K562 (cell line): ENCODE measurements around the gene SNRPA. TPM values are rescaled to one million over a fixed set of nuclear protein-coding genes. Genes with fewer than 3 reads are reported as not detected.

Experiments used
- GTF2E2 ChIP-seq: fragments of 200-800 bp; sonication (Bioruptor generic); IDR thresholded peaks from 2 replicates; pipeline ENCODE4 v1.6.1; 2016; ENCODE audit warnings: missing genetic modification characterization, missing compliant biosample characterization
- MEIS2 ChIP-seq: fragments of 450-650 bp; IDR thresholded peaks from 2 replicates; pipeline ENCODE4 v1.6.1; 2014; ENCODE audit warnings: mild to moderate bottlenecking; ENCODE audit not compliant: partially characterized antibody
- NCOA1 ChIP-seq: fragments of 450-650 bp; IDR thresholded peaks from 2 replicates; pipeline ENCODE4 v1.6.1; 2016; ENCODE audit warnings: low read depth
- TCF7L2 ChIP-seq: fragments of 150-350 bp; IDR thresholded peaks from 2 replicates; pipeline ENCODE4 v1.6.1; 2016; ENCODE audit warnings: low read depth, mild to moderate bottlenecking, low read length, moderate library complexity
- TRIM24 ChIP-seq, 2 experiments: fragments of 450-650 bp; IDR thresholded peaks; 2 replicates each; pipeline ENCODE4 v1.6.1; 2016
- ZNF347 ChIP-seq: fragments of 450-650 bp; formaldehyde crosslinking; IDR thresholded peaks from 2 replicates; pipeline ENCODE4 v1.4.0; 2020; ENCODE audit warnings: low read depth, mild to moderate bottlenecking, moderate library complexity
- ZNF76 ChIP-seq: fragments of 250-450 bp; sonication (Bioruptor Pico); IDR thresholded peaks from 2 replicates; pipeline ENCODE4 v1.4.0; 2020; ENCODE audit warnings: mild to moderate bottlenecking, moderate library complexity, borderline replicate concordance
- polyA plus RNA-seq, 8 experiments: library from polyadenylated mRNA; depleted of rRNA in 4 of 8; stranded (reverse) in 5 of 8; unstranded in 3 of 8; fragments of >200 nt; fragmentation: Nextera tagmentation in 2 of 8; fragmentation: Illumina TruSeq in 1 of 8; extraction: Ambion mirVana in 2 of 8; extraction: Trizol in 1 of 8; gene quantifications; 2 replicates each; pipeline versions ENCODE4 v1.2.1 to v1.2.3, GENCODE V29; 2011 to 2014; ENCODE audit warnings: inconsistent platforms in 1 of 8, missing spikeins in 1 of 8
- total RNA-seq, 7 experiments: library from RNA; depleted of rRNA in 6 of 7; stranded (reverse); fragments of >200 nt in 6 of 7; fragmentation: Illumina TruSeq in 2 of 7; extraction: Trizol in 2 of 7; gene quantifications; 2 replicates each; pipeline versions ENCODE4 v1.2.1 to v1.2.3, GENCODE V29; 2011 to 2021; ENCODE audit warnings: low replicate concordance in 1 of 7
- TF ChIP-seq, protein P1 (sequence below): fragments of 450-650 bp; IDR thresholded peaks from 2 replicates; pipeline ENCODE4 v1.6.1; 2016; ENCODE audit warnings: antibody characterized with exemption
- TF ChIP-seq, protein P2 (sequence below): fragments of 450-650 bp; formaldehyde crosslinking; IDR thresholded peaks from 2 replicates; pipeline ENCODE4 v1.4.0; 2020; ENCODE audit warnings: mild to moderate bottlenecking, moderate library complexity
- TF ChIP-seq, protein P3 (sequence below): IDR thresholded peaks from 3 replicates; pipeline ENCODE4 v1.6.1; 2011; ENCODE audit warnings: borderline replicate concordance, mild to moderate bottlenecking; ENCODE audit not compliant: insufficient read length, insufficient read depth
- TF ChIP-seq, protein P4 (sequence below), 2 experiments: fragments of 450-650 bp in 1 of 2; sonication (generic) in 1 of 2; formaldehyde crosslinking; conservative IDR thresholded peaks; 2 replicates each; pipeline versions ENCODE4 v1.4.0 to v1.8.1; 2020 to 2022; ENCODE audit warnings: mild to moderate bottlenecking in 1 of 2, missing genetic modification reagents in 1 of 2
- TF ChIP-seq, protein P5 (sequence below): sonication (generic); formaldehyde crosslinking; IDR thresholded peaks from 2 replicates; pipeline ENCODE4 v1.4.0; 2020; ENCODE audit warnings: mild to moderate bottlenecking, missing genetic modification reagents
- TF ChIP-seq, protein P6 (sequence below): sonication (generic); IDR thresholded peaks from 2 replicates; pipeline ENCODE4 v1.6.1; 2016
- TF ChIP-seq, protein P7 (sequence below): sonication (generic); formaldehyde crosslinking; IDR thresholded peaks from 2 replicates; pipeline ENCODE4 v1.8.0; 2022; ENCODE audit warnings: mild to moderate bottlenecking, low read depth, missing genetic modification reagents
- TF ChIP-seq, protein P8 (sequence below): sonication (generic); formaldehyde crosslinking; IDR thresholded peaks from 2 replicates; pipeline ENCODE4 v1.8.0; 2022; ENCODE audit warnings: mild to moderate bottlenecking, missing genetic modification reagents, borderline replicate concordance

The SNRPA gene
- total and polyA plus RNA-seq, 9 of the 15 experiments (the other 6 are each of a cell fraction or from before 2014, with no cell fraction given), result 16.3 to 311 (median 193) TPM

DNA sequence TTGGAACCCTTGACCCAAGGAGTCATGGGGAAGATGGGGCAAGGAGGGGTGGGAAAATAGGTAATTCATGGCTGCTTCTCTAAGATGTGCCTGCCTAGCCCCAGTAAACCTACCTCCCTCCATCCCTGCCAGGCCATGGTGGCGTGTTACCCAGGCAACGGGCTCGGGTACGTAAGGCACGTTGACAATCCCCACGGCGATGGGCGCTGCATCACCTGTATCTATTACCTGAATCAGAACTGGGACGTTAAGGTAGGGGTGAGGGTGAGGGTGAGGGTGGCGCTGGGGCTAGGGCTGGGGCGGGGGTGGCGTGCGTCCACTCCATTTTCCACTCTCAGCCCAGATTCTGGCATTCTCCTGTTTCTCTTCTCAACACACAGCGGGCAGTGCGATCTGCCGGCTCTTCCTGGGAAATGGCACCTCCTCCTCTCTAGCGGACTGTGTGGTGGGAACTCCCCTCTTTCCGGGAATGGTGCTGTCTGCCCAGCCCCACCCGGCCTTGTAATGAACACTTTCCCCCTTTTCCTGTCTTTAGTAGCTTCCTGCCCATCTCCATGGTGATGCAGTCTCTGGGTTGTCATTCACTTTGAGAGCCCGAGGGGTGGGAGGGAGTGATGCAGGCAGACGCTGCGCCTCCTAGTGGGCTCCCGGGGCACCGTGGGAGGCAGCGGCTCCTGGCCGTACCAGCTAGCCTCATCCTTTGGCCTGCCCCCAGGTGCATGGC lies 55.6 kb downstream of the SNRPA start (continued):
- TF ChIP-seq, protein P1, sequence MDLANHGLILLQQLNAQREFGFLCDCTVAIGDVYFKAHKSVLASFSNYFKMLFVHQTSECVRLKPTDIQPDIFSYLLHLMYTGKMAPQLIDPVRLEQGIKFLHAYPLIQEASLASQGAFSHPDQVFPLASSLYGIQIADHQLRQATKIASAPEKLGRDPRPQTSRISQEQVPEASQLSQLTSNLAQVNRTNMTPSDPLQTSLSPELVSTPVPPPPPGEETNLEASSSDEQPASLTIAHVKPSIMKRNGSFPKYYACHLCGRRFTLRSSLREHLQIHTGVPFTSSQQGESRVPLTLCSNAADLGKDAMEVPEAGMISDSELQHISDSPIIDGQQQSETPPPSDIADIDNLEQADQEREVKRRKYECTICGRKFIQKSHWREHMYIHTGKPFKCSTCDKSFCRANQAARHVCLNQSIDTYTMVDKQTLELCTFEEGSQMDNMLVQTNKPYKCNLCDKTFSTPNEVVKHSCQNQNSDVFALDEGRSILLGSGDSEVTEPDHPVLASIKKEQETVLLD, result no peak
- TF ChIP-seq, protein P2, sequence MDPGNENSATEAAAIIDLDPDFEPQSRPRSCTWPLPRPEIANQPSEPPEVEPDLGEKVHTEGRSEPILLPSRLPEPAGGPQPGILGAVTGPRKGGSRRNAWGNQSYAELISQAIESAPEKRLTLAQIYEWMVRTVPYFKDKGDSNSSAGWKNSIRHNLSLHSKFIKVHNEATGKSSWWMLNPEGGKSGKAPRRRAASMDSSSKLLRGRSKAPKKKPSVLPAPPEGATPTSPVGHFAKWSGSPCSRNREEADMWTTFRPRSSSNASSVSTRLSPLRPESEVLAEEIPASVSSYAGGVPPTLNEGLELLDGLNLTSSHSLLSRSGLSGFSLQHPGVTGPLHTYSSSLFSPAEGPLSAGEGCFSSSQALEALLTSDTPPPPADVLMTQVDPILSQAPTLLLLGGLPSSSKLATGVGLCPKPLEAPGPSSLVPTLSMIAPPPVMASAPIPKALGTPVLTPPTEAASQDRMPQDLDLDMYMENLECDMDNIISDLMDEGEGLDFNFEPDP (CRISPR knock-in tag), result no peak
- TF ChIP-seq, protein P3, sequence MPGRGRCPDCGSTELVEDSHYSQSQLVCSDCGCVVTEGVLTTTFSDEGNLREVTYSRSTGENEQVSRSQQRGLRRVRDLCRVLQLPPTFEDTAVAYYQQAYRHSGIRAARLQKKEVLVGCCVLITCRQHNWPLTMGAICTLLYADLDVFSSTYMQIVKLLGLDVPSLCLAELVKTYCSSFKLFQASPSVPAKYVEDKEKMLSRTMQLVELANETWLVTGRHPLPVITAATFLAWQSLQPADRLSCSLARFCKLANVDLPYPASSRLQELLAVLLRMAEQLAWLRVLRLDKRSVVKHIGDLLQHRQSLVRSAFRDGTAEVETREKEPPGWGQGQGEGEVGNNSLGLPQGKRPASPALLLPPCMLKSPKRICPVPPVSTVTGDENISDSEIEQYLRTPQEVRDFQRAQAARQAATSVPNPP, result no peak
- TF ChIP-seq, protein P4, sequence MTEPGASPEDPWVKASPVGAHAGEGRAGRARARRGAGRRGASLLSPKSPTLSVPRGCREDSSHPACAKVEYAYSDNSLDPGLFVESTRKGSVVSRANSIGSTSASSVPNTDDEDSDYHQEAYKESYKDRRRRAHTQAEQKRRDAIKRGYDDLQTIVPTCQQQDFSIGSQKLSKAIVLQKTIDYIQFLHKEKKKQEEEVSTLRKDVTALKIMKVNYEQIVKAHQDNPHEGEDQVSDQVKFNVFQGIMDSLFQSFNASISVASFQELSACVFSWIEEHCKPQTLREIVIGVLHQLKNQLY (CRISPR knock-in tag; conservative IDR thresholded peaks at IDR 0.05), result no peak
- TF ChIP-seq ZNF76 (CRISPR knock-in tag), result no peak
- TF ChIP-seq TCF7L2, result peak; percentile 82
- TF ChIP-seq, protein P5, sequence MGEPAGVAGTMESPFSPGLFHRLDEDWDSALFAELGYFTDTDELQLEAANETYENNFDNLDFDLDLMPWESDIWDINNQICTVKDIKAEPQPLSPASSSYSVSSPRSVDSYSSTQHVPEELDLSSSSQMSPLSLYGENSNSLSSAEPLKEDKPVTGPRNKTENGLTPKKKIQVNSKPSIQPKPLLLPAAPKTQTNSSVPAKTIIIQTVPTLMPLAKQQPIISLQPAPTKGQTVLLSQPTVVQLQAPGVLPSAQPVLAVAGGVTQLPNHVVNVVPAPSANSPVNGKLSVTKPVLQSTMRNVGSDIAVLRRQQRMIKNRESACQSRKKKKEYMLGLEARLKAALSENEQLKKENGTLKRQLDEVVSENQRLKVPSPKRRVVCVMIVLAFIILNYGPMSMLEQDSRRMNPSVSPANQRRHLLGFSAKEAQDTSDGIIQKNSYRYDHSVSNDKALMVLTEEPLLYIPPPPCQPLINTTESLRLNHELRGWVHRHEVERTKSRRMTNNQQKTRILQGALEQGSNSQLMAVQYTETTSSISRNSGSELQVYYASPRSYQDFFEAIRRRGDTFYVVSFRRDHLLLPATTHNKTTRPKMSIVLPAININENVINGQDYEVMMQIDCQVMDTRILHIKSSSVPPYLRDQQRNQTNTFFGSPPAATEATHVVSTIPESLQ (CRISPR knock-in tag), result no peak
- TF ChIP-seq, protein P6, sequence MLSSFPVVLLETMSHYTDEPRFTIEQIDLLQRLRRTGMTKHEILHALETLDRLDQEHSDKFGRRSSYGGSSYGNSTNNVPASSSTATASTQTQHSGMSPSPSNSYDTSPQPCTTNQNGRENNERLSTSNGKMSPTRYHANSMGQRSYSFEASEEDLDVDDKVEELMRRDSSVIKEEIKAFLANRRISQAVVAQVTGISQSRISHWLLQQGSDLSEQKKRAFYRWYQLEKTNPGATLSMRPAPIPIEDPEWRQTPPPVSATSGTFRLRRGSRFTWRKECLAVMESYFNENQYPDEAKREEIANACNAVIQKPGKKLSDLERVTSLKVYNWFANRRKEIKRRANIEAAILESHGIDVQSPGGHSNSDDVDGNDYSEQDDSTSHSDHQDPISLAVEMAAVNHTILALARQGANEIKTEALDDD, result no peak
- no peak for TF ChIP-seq NCOA1
- no peak for TF ChIP-seq ZNF347 (CRISPR knock-in tag)
- TF ChIP-seq, protein P7, sequence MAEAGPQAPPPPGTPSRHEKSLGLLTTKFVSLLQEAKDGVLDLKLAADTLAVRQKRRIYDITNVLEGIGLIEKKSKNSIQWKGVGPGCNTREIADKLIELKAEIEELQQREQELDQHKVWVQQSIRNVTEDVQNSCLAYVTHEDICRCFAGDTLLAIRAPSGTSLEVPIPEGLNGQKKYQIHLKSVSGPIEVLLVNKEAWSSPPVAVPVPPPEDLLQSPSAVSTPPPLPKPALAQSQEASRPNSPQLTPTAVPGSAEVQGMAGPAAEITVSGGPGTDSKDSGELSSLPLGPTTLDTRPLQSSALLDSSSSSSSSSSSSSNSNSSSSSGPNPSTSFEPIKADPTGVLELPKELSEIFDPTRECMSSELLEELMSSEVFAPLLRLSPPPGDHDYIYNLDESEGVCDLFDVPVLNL (CRISPR knock-in tag), result no peak
- TF ChIP-seq, protein P8, sequence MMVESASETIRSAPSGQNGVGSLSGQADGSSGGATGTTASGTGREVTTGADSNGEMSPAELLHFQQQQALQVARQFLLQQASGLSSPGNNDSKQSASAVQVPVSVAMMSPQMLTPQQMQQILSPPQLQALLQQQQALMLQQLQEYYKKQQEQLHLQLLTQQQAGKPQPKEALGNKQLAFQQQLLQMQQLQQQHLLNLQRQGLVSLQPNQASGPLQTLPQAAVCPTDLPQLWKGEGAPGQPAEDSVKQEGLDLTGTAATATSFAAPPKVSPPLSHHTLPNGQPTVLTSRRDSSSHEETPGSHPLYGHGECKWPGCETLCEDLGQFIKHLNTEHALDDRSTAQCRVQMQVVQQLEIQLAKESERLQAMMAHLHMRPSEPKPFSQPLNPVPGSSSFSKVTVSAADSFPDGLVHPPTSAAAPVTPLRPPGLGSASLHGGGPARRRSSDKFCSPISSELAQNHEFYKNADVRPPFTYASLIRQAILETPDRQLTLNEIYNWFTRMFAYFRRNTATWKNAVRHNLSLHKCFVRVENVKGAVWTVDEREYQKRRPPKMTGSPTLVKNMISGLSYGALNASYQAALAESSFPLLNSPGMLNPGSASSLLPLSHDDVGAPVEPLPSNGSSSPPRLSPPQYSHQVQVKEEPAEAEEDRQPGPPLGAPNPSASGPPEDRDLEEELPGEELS (CRISPR knock-in tag), result 0 out of 2 replicates have a peak, but pooled peaks have one; percentile 55
- no peak for TF ChIP-seq GTF2E2
- no peak for TF ChIP-seq TRIM24 (IDR thresholded peaks at IDR 0.05)
- peak; percentile 70 for TF ChIP-seq MEIS2
